ENCODE results near the gene SECISBP2L.

Gene SECISBP2L

GRCh38 chr15:49052662-49053061 lies 6.4 kb upstream of the SECISBP2L start:
- Histone ChIP-seq H3K4me1 (ENCODE audit: control insufficient read depth, insufficient read depth, low read length) (no peaks in the 10 kb centered on the region), H3K9me3 (ENCODE audit: control insufficient read depth, insufficient read depth, low read length) (no peaks in the 10 kb centered on the region), H3K9ac (ENCODE audit: low read depth, low read length) (no peak overlapping the region), H3K4me3 (ENCODE audit: low read depth, low read length) (no peak overlapping the region), H3K36me3 (ENCODE audit: control insufficient read depth, insufficient read depth, low read length) (no peaks in the 10 kb centered on the region), H3K27ac (ENCODE audit: low read depth, low read length) (no peak overlapping the region), H3K27me3 (ENCODE audit: control insufficient read depth, insufficient read depth, low read length) (no peaks in the 10 kb centered on the region)

GRCh38 chr15:49047456-49047855 lies 1.2 kb upstream of the SECISBP2L start:
- no peaks in the 10 kb centered on the region for H3K36me3 ChIP-seq (ENCODE audit: control insufficient read depth, insufficient read depth, low read length)
- H3K9me3 ChIP-seq (ENCODE audit: control insufficient read depth, insufficient read depth, low read length) = no peaks in the 10 kb centered on the region
- H3K27me3 ChIP-seq (ENCODE audit: control insufficient read depth, insufficient read depth, low read length) = no peaks in the 10 kb centered on the region
- H3K27ac ChIP-seq (ENCODE audit: low read depth, low read length) = no peak overlapping the region
- peaks cover 14% of the 10 kb centered on the region; the same call in 1 of the 2 replicates for H3K4me1 ChIP-seq (ENCODE audit: control insufficient read depth, insufficient read depth, low read length)
- no peak overlapping the region for H3K9ac ChIP-seq (ENCODE audit: low read depth, low read length)
- no peak overlapping the region for H3K4me3 ChIP-seq (ENCODE audit: low read depth, low read length)

- Histone ChIP-seq H3K36me3 (ENCODE audit: control insufficient read depth, insufficient read depth, low read length) (no peaks in the 10 kb centered on the region), H3K27me3 (ENCODE audit: control insufficient read depth, insufficient read depth, low read length) (no peaks in the 10 kb centered on the region), H3K9me3 (ENCODE audit: control insufficient read depth, insufficient read depth, low read length) (no peaks in the 10 kb centered on the region), H3K4me1 (ENCODE audit: control insufficient read depth, insufficient read depth, low read length) (peaks cover 14% of the 10 kb centered on the region; the same call in 1 of the 2 replicates), H3K9ac (ENCODE audit: low read depth, low read length) (peak overlapping the region; percentile 72), H3K4me3 (ENCODE audit: low read depth, low read length) (peak overlapping the region; percentile 80), H3K27ac (ENCODE audit: low read depth, low read length) (peak overlapping the region; percentile 87)
Observed at GRCh38 chr15:49045751-49046219, 461 bp downstream of the SECISBP2L start.

- Histone ChIP-seq H3K4me3 (ENCODE audit: low read depth, low read length) (peak overlapping the region; percentile 80), H3K27ac (ENCODE audit: low read depth, low read length) (peak overlapping the region; percentile 87), H3K4me1 (ENCODE audit: control insufficient read depth, insufficient read depth, low read length) (peaks cover 14% of the 10 kb centered on the region; the same call in 1 of the 2 replicates), H3K9ac (ENCODE audit: low read depth, low read length) (peak overlapping the region; percentile 72), H3K36me3 (ENCODE audit: control insufficient read depth, insufficient read depth, low read length) (no peaks in the 10 kb centered on the region), H3K9me3 (ENCODE audit: control insufficient read depth, insufficient read depth, low read length) (no peaks in the 10 kb centered on the region), H3K27me3 (ENCODE audit: control insufficient read depth, insufficient read depth, low read length) (no peaks in the 10 kb centered on the region)
Observed at GRCh38 chr15:49044766-49045606, 1.3 kb downstream of the SECISBP2L start.

GRCh38 chr15:49044002-49044401 lies 2.2 kb downstream of the SECISBP2L start:
- Histone ChIP-seq H3K27ac (ENCODE audit: low read depth, low read length) (no peak overlapping the region), H3K4me1 (ENCODE audit: control insufficient read depth, insufficient read depth, low read length) (peaks cover 14% of the 10 kb centered on the region; the same call in 1 of the 2 replicates), H3K9ac (ENCODE audit: low read depth, low read length) (no peak overlapping the region), H3K27me3 (ENCODE audit: control insufficient read depth, insufficient read depth, low read length) (no peaks in the 10 kb centered on the region), H3K4me3 (ENCODE audit: low read depth, low read length) (no peak overlapping the region), H3K36me3 (ENCODE audit: control insufficient read depth, insufficient read depth, low read length) (no peaks in the 10 kb centered on the region), H3K9me3 (ENCODE audit: control insufficient read depth, insufficient read depth, low read length) (no peaks in the 10 kb centered on the region)

- peaks cover 14% of the 10 kb centered on the region; the same call in 1 of the 2 replicates for H3K4me1 ChIP-seq (ENCODE audit: control insufficient read depth, insufficient read depth, low read length)
- H3K27me3 ChIP-seq (ENCODE audit: control insufficient read depth, insufficient read depth, low read length) = no peaks in the 10 kb centered on the region
- H3K36me3 ChIP-seq (ENCODE audit: control insufficient read depth, insufficient read depth, low read length) = no peaks in the 10 kb centered on the region
- H3K27ac ChIP-seq (ENCODE audit: low read depth, low read length) = no peak overlapping the region
- no peak overlapping the region for H3K4me3 ChIP-seq (ENCODE audit: low read depth, low read length)
- H3K9me3 ChIP-seq (ENCODE audit: control insufficient read depth, insufficient read depth, low read length) = no peaks in the 10 kb centered on the region
- H3K9ac ChIP-seq (ENCODE audit: low read depth, low read length) = no peak overlapping the region
Observed at GRCh38 chr15:49042165-49042564, 4.1 kb downstream of the SECISBP2L start.

- H3K9me3 ChIP-seq (ENCODE audit: control insufficient read depth, insufficient read depth, low read length) = no peaks in the 10 kb centered on the region
- H3K9ac ChIP-seq (ENCODE audit: low read depth, low read length) = no peak overlapping the region
- H3K36me3 ChIP-seq (ENCODE audit: control insufficient read depth, insufficient read depth, low read length) = peaks cover 5% of the 10 kb centered on the region
- H3K27ac ChIP-seq (ENCODE audit: low read depth, low read length) = no peak overlapping the region
- no peak overlapping the region for H3K4me3 ChIP-seq (ENCODE audit: low read depth, low read length)
- H3K4me1 ChIP-seq (ENCODE audit: control insufficient read depth, insufficient read depth, low read length) = peaks cover 8% of the 10 kb centered on the region; the same call in 1 of the 2 replicates
- no peaks in the 10 kb centered on the region for H3K27me3 ChIP-seq (ENCODE audit: control insufficient read depth, insufficient read depth, low read length)
Observed at GRCh38 chr15:49041426-49041825, 4.8 kb downstream of the SECISBP2L start.

GRCh38 chr15:49040151-49040550 lies 6.1 kb downstream of the SECISBP2L start:
- Histone ChIP-seq H3K4me1 (ENCODE audit: control insufficient read depth, insufficient read depth, low read length) (peaks cover 8% of the 10 kb centered on the region; the same call in 1 of the 2 replicates), H3K9me3 (ENCODE audit: control insufficient read depth, insufficient read depth, low read length) (no peaks in the 10 kb centered on the region), H3K9ac (ENCODE audit: low read depth, low read length) (no peak overlapping the region), H3K27me3 (ENCODE audit: control insufficient read depth, insufficient read depth, low read length) (no peaks in the 10 kb centered on the region), H3K36me3 (ENCODE audit: control insufficient read depth, insufficient read depth, low read length) (peaks cover 16% of the 10 kb centered on the region), H3K4me3 (ENCODE audit: low read depth, low read length) (no peak overlapping the region), H3K27ac (ENCODE audit: low read depth, low read length) (no peak overlapping the region)

- Histone ChIP-seq H3K27me3 (ENCODE audit: control insufficient read depth, insufficient read depth, low read length) (no peaks in the 10 kb centered on the region), H3K9ac (ENCODE audit: low read depth, low read length) (no peak overlapping the region), H3K36me3 (ENCODE audit: control insufficient read depth, insufficient read depth, low read length) (peaks cover 19% of the 10 kb centered on the region), H3K27ac (ENCODE audit: low read depth, low read length) (no peak overlapping the region), H3K4me1 (ENCODE audit: control insufficient read depth, insufficient read depth, low read length) (0 out of 2 replicates have a peak, but pooled peaks cover 7% of the 10 kb centered on the region), H3K4me3 (ENCODE audit: low read depth, low read length) (no peak overlapping the region), H3K9me3 (ENCODE audit: control insufficient read depth, insufficient read depth, low read length) (no peaks in the 10 kb centered on the region)
Observed at GRCh38 chr15:49038382-49038781, 7.9 kb downstream of the SECISBP2L start.

- H3K9me3 ChIP-seq (ENCODE audit: control insufficient read depth, insufficient read depth, low read length) = no peaks in the 10 kb centered on the region
- no peaks in the 10 kb centered on the region for H3K27me3 ChIP-seq (ENCODE audit: control insufficient read depth, insufficient read depth, low read length)
Observed at GRCh38 chr15:49037546-49037940, 8.7 kb downstream of the SECISBP2L start.

More at GRCh38 chr15:49037546-49037940, 8.7 kb downstream of the SECISBP2L start:
- H3K4me1 ChIP-seq (ENCODE audit: control insufficient read depth, insufficient read depth, low read length) = 0 out of 2 replicates have a peak, but pooled peaks cover 7% of the 10 kb centered on the region
- no peak overlapping the region for H3K4me3 ChIP-seq (ENCODE audit: low read depth, low read length)
- no peak overlapping the region for H3K9ac ChIP-seq (ENCODE audit: low read depth, low read length)
- H3K36me3 ChIP-seq (ENCODE audit: control insufficient read depth, insufficient read depth, low read length) = peaks cover 22% of the 10 kb centered on the region
- H3K27ac ChIP-seq (ENCODE audit: low read depth, low read length) = no peak overlapping the region

Data from HUES48 (cell line).